Stimulated activated CD8-positive, alpha-beta memory T cell treated with anti-CD3 and anti-CD28 coated beads, Interleukin-12 subunit alpha, Interleukin-12 subunit beta, amount 100 ng/mL, for 4 hours (primary cell): ENCODE data around the gene CCNI.

ENCODE experiments used
- DNase-seq: peaks from one replicate; pipeline ENCODE4 v3.0.0-alpha.2; 2020; ENCODE audit warnings: low read depth

Gene CCNI

GRCh38 chr4:77002321-77003107, 73.3 kb downstream of the CCNI start:
- DNase-seq: no peak

- DNase-seq: no peak
Observed at GRCh38 chr4:77001907-77002306, 73.9 kb downstream of the CCNI start.

- no peak for DNase-seq
Observed at GRCh38 chr4:76998251-76998901, 77.4 kb downstream of the CCNI start.

GRCh38 chr4:76997532-76997931, 78.3 kb downstream of the CCNI start:
- DNase-seq: no peak
